IMR-90 (cell line): Measurements from ENCODE around the gene SPDYE2B. TPM values are rescaled to one million over a fixed set of nuclear protein-coding genes. Genes with fewer than 3 reads are reported as not detected.
A peak's percentile ranks its signal among the peaks of the same experiment; 100 is the strongest.
"Not testable (repeated sequence)": the region's sequence is repeated elsewhere in the genome, so short reads cannot be mapped to it uniquely, and the experiment has no call there.

Source experiments
- ATAC-seq: fragments of 200-7000 bp; cut with Tn5 transposase; 2 replicates; pipeline ENCODE4 v1.9.1; 2020; ENCODE audit warnings: low read depth, mild to moderate bottlenecking, moderate library complexity
- BruUV-seq: library from RNA; stranded (reverse); fragments of 400-500 nt; replicated peaks from 2 replicates; lab custom pipeline; 2021; lab: Mats Ljungman, UMichigan
- CTCF ChIA-PET: fragments of 300-600 bp; formaldehyde crosslinking; extraction: SDS; loops from one replicate; lab custom pipeline; 2021; ENCODE audit warnings: antibody characterized with exemption; lab: Yijun Ruan, JAX
- POLR2A ChIA-PET: fragments of 300-600 bp; sonication (Branson Sonifier 250); formaldehyde crosslinking; loops from one replicate; lab custom pipeline; 2022; ENCODE audit warnings: antibody characterized with exemption; ENCODE audit not compliant: unreplicated experiment; lab: Charles Lee
- DNase-seq: peaks from one replicate; pipeline ENCODE4 v3.0.0; 2013
- H2AFZ ChIP-seq: replicated peaks from 2 replicates; pipeline ENCODE3; 2013; ENCODE audit warnings: low read length, mild to moderate bottlenecking; ENCODE audit not compliant: poor library complexity
- H2AK5ac ChIP-seq: 2 replicates; pipeline ENCODE4 v1.6.1; 2013; ENCODE audit warnings: low read depth, low read length, inconsistent platforms
- H2AK9ac ChIP-seq: replicated peaks from 2 replicates; pipeline ENCODE3; 2013; ENCODE audit warnings: mild to moderate bottlenecking, low read depth, low read length, moderate library complexity; ENCODE audit not compliant: poor library complexity
- H2BK120ac ChIP-seq: 2 replicates; pipeline ENCODE4 v1.6.1; 2013; ENCODE audit warnings: low read depth, low read length, inconsistent platforms
- H2BK15ac ChIP-seq: 3 replicates; pipeline ENCODE4 v1.6.1; 2013; ENCODE audit warnings: low read depth, low read length, inconsistent platforms
- H2BK20ac ChIP-seq: 2 replicates; pipeline ENCODE4 v1.6.1; 2013; ENCODE audit warnings: low read depth, mild to moderate bottlenecking, inconsistent platforms, low read length, moderate library complexity
- H2BK5ac ChIP-seq: 2 replicates; pipeline ENCODE4 v1.6.1; 2013; ENCODE audit warnings: mild to moderate bottlenecking, low read depth, low read length, inconsistent platforms; ENCODE audit not compliant: poor library complexity, severe bottlenecking
- H3K14ac ChIP-seq: replicated peaks from 2 replicates; pipeline ENCODE4 v1.6.1; 2013; ENCODE audit warnings: low read depth, low read length, inconsistent platforms
- H3K18ac ChIP-seq: 2 replicates; pipeline ENCODE4 v1.6.1; 2013; ENCODE audit warnings: low read depth, low read length, control low read depth
- H3K23ac ChIP-seq: 2 replicates; pipeline ENCODE4 v1.6.1; 2013; ENCODE audit warnings: low read depth, low read length, inconsistent platforms
- H3K27ac ChIP-seq: 2 replicates; pipeline ENCODE4 v1.5.1; 2013; ENCODE audit warnings: mild to moderate bottlenecking, control low read depth, low read length; ENCODE audit not compliant: insufficient read depth
- H3K27me3 ChIP-seq: 2 replicates; pipeline ENCODE4 v1.6.1; 2013; ENCODE audit warnings: low read length; ENCODE audit not compliant: control insufficient read depth, insufficient read depth
- H3K36me3 ChIP-seq: 2 replicates; pipeline ENCODE4 v1.6.1; 2013; ENCODE audit warnings: low read length, mixed read lengths; ENCODE audit not compliant: control insufficient read depth, insufficient read depth
- H3K4ac ChIP-seq: 2 replicates; pipeline ENCODE4 v1.6.1; 2013; ENCODE audit warnings: low read depth, low read length, inconsistent platforms
- H3K4me1 ChIP-seq: 2 replicates; pipeline ENCODE4 v1.6.1; 2013; ENCODE audit warnings: low read length, mixed read lengths; ENCODE audit not compliant: control insufficient read depth, insufficient read depth
- H3K4me2 ChIP-seq: 2 replicates; pipeline ENCODE4 v1.6.1; 2013; ENCODE audit warnings: low read depth, mild to moderate bottlenecking, control low read depth, low read length, moderate library complexity
- H3K4me3 ChIP-seq: 2 replicates; pipeline ENCODE4 v1.5.1; 2013; ENCODE audit warnings: low read depth, mild to moderate bottlenecking, control low read depth, low read length, moderate library complexity; ENCODE audit not compliant: insufficient read depth
- H3K56ac ChIP-seq: 2 replicates; pipeline ENCODE4 v1.6.1; 2013; ENCODE audit warnings: low read length, inconsistent platforms; ENCODE audit not compliant: insufficient read depth; ENCODE audit errors: extremely low read depth
- H3K79me1 ChIP-seq, 2 experiments: 2 replicates each; pipeline ENCODE4 v1.6.1; 2013; ENCODE audit warnings: low read length in 2 of 2, inconsistent platforms in 1 of 2, low read depth in 1 of 2
- H3K9ac ChIP-seq: 2 replicates; pipeline ENCODE4 v1.6.1; 2013; ENCODE audit warnings: low read depth, low read length, control low read depth
- H3K9me1 ChIP-seq: 2 replicates; pipeline ENCODE4 v1.6.1; 2013; ENCODE audit warnings: low read length, inconsistent platforms; ENCODE audit not compliant: insufficient read depth
- H3K9me3 ChIP-seq: 2 replicates; pipeline ENCODE4 v1.6.1; 2013; ENCODE audit warnings: low read length; ENCODE audit not compliant: control insufficient read depth, insufficient read depth
- H4K20me1 ChIP-seq: 2 replicates; pipeline ENCODE4 v1.6.1; 2013; ENCODE audit warnings: low read length, inconsistent platforms; ENCODE audit not compliant: insufficient read depth
- H4K5ac ChIP-seq: 2 replicates; pipeline ENCODE4 v1.6.1; 2013; ENCODE audit warnings: mild to moderate bottlenecking, low read depth, low read length, control low read depth
- H4K8ac ChIP-seq, 2 experiments: 2 replicates each; pipeline ENCODE4 v1.6.1; 2013; ENCODE audit warnings: low read depth in 2 of 2, low read length in 2 of 2, control low read depth in 1 of 2, inconsistent platforms in 1 of 2
- H4K91ac ChIP-seq: 2 replicates; pipeline ENCODE4 v1.6.1; 2013; ENCODE audit warnings: low read depth, low read length, inconsistent platforms; ENCODE audit not compliant: insufficient read depth
- WGBS, 2 experiments: methylation state at CpG; one replicate each; pipeline versions ENCODE4 v1.1.5 to v1.1.7; 2013; ENCODE audit warnings: missing lambda C conversion rate in 2 of 2; ENCODE audit not compliant: insufficient read length in 1 of 2; ENCODE audit errors: extremely low coverage in 2 of 2; 5-methylcytosine and 5-hydroxymethylcytosine counted together
- dilution Hi-C: fragments of 300-500 bp; cut with HindIII; formaldehyde crosslinking; loops from one replicate; pipeline ENCODE4 v1.14.3; 2018; ENCODE audit warnings: low sequenced_read_pairs; ENCODE audit not compliant: unreplicated experiment
- in situ Hi-C: fragments of 300-500 bp; cut with MboI; formaldehyde crosslinking; loops from 3 replicates; pipeline ENCODE4 v1.14.3; 2019; ENCODE audit warnings: low sequenced_read_pairs, inconsistent platforms, mixed read lengths
- intact Hi-C: fragments of 100-400 bp; cut with micrococcal nuclease; formaldehyde crosslinking; loops from 2 replicates; pipeline ENCODE4 v1.10.0; 2022
- polyA plus RNA-seq, 3 experiments: library from polyadenylated mRNA; depleted of rRNA; stranded (reverse); fragments of >200 nt; gene quantifications; 2 replicates each; pipeline ENCODE4 v1.2.3, GENCODE V29; 2012; ENCODE audit warnings: low replicate concordance in 1 of 3
- total RNA-seq: library from RNA; depleted of rRNA; stranded (reverse); fragments of >200 nt; gene quantifications from 2 replicates; pipeline ENCODE4 v1.2.3, GENCODE V29; 2012

SPDYE2B gene
- total and polyA plus RNA-seq, 2 of the 4 experiments (the other 2 are of a cell fraction) = not detected

DNA sequence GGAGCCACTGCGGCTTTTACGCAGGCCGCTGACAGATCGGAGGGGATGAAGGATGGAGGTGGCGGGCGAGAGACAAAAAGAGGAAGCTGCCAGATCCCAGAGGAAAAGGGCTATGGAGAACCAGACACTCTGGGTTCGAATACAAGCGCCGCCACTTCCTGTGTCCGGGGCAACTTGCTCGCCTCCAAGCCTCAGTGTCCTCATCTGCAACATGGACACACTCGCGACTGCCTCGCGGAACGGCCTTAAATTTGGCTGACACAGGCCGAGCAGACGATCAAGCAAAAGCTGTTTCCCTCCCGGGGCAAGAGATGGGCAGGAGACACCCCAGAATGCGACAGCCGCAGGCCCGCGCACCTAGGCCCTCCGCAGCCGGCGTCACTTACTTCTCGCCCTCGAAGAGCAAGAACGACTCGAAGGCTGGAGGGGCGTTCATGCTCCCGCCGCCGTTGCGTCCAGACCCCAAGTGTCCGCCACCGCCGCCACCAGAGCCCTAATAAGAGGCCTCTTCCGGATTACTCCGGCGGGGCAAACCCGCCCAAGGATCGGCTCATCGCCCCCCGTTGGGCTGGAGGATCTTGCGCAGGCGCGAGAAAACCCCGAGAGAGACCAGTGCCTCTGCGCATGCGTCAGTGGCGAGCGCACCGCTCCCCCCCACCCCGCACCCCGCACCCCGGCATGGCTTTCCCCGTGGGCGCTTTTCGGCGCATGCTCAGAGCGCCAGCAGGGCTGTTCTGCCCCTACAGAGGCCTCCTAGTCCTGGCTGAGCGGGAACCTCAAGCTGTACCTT, 21.2 kb downstream of the SPDYE2B start, which contains the start of gene POLR2J2:
Gene POLR2J2, minus strand, starts transcription at position 498 of the 790 bp plus-strand sequence. Its CDS starts 62 bp downstream, at position 436.
- H2AK9ac ChIP-seq, H3K23ac ChIP-seq, H3K9me3 ChIP-seq, H2BK120ac ChIP-seq, H4K8ac ChIP-seq, H3K79me1 ChIP-seq, H3K4ac ChIP-seq, H3K4me1 ChIP-seq, H2BK20ac ChIP-seq, dilution Hi-C loops, H2BK15ac ChIP-seq, H4K91ac ChIP-seq, H3K14ac ChIP-seq, POLR2A ChIA-PET, intact Hi-C loops, H4K5ac ChIP-seq, H3K36me3 ChIP-seq, H2AFZ ChIP-seq, in situ Hi-C loops, H3K4me3 ChIP-seq, H3K56ac ChIP-seq, H3K18ac ChIP-seq, H3K9ac ChIP-seq, H3K4me2 ChIP-seq, H2AK5ac ChIP-seq, DNase-seq, H3K9me1 ChIP-seq, H3K27me3 ChIP-seq, CTCF ChIA-PET, H3K27ac ChIP-seq, H4K20me1 ChIP-seq, BruUV-seq, H2BK5ac ChIP-seq: not testable (repeated sequence)
- peak; percentile 74 for ATAC-seq
- WGBS, 2 experiments = no CpG with 5 or more reads among the region's 63 CpGs

DNA sequence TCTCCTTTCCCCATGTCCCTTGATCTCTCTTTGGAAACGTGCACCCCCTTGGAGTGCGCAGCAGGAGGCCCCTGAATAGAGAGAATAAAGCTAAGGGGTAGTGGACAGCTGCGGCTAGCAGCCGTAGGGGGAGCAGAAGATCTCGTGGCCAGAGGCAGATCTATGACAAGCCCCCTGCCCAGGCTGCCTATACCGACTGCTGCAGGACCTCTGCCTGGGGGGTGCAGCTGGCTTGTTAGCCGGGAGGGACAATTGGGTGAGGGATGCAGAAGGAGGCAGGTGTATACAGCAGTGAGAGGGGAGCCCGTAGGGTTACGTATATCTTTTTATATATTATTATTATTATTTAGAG, 21.8 kb downstream of the SPDYE2B start:
- H3K4me2 ChIP-seq, H3K27ac ChIP-seq, H2AFZ ChIP-seq, H2BK15ac ChIP-seq, dilution Hi-C loops, H3K4me1 ChIP-seq, DNase-seq, H3K79me1 ChIP-seq, H3K9ac ChIP-seq, H3K4ac ChIP-seq, H3K27me3 ChIP-seq, H4K8ac ChIP-seq, CTCF ChIA-PET, H4K20me1 ChIP-seq, H3K56ac ChIP-seq, intact Hi-C loops, POLR2A ChIA-PET, H2AK5ac ChIP-seq, H2BK5ac ChIP-seq, H3K4me3 ChIP-seq, H3K9me1 ChIP-seq, BruUV-seq, H4K5ac ChIP-seq, H3K36me3 ChIP-seq, H3K9me3 ChIP-seq, H3K18ac ChIP-seq, in situ Hi-C loops, H2BK20ac ChIP-seq, H2BK120ac ChIP-seq, H3K14ac ChIP-seq, H2AK9ac ChIP-seq, H4K91ac ChIP-seq, H3K23ac ChIP-seq: not testable (repeated sequence)
- WGBS, 2 experiments = no CpG with 5 or more reads among the region's 9 CpGs
- peak; percentile 27 for ATAC-seq
